GM19099 (cell line): ENCODE data around the gene DNTT.

Experiments used
- POLR2A ChIP-seq: IDR thresholded peaks from 3 replicates; pipeline ENCODE4 v1.6.1; 2011; ENCODE audit warnings: low read depth; ENCODE audit not compliant: insufficient read length; ENCODE audit errors: extremely low read depth

DNTT gene

GRCh38 chr10:96271016-96271815, 33.0 kb upstream of the DNTT start, which contains the start of gene BLNK:
TSS of gene BLNK (minus strand) at chr10:96271569. CDS start at chr10:96271398, 171 bp downstream.
- TF ChIP-seq POLR2A, result peak; percentile 98

GRCh38 chr10:96272316-96273280, 31.6 kb upstream of the DNTT start:
- TF ChIP-seq POLR2A, result no peak

- TF ChIP-seq POLR2A, result no peak
Observed at GRCh38 chr10:96275685-96276418, 28.4 kb upstream of the DNTT start.

- no peak for TF ChIP-seq POLR2A
Observed at GRCh38 chr10:96276426-96276825, 27.8 kb upstream of the DNTT start.

GRCh38 chr10:96276831-96277230, 27.4 kb upstream of the DNTT start:
- no peak for TF ChIP-seq POLR2A

GRCh38 chr10:96279191-96279641, 25.0 kb upstream of the DNTT start:
- no peak for TF ChIP-seq POLR2A

GRCh38 chr10:96280859-96281258, 23.4 kb upstream of the DNTT start:
- no peak for TF ChIP-seq POLR2A

- TF ChIP-seq POLR2A, result no peak
Observed at GRCh38 chr10:96281444-96282029, 22.7 kb upstream of the DNTT start.

- TF ChIP-seq POLR2A, result no peak
Observed at GRCh38 chr10:96283351-96283750, 20.9 kb upstream of the DNTT start.

- TF ChIP-seq POLR2A, result no peak
Observed at GRCh38 chr10:96283756-96284155, 20.5 kb upstream of the DNTT start.

- no peak for TF ChIP-seq POLR2A
Observed at GRCh38 chr10:96285331-96285752, 18.9 kb upstream of the DNTT start.

- peak; percentile 63 for TF ChIP-seq POLR2A
Observed at GRCh38 chr10:96287392-96288105, 16.7 kb upstream of the DNTT start.

GRCh38 chr10:96288151-96288621, 16.0 kb upstream of the DNTT start:
- peak; percentile 69 for TF ChIP-seq POLR2A
